GM19455 (cell line): ENCODE measurements around the gene GRK6.

Experiments
- ATAC-seq: cut with Tn5 transposase; IDR thresholded peaks from one replicate; pipeline ENCODE4 v1.9.1; 2021; ENCODE audit not compliant: unreplicated experiment

Gene GRK6

DNA sequence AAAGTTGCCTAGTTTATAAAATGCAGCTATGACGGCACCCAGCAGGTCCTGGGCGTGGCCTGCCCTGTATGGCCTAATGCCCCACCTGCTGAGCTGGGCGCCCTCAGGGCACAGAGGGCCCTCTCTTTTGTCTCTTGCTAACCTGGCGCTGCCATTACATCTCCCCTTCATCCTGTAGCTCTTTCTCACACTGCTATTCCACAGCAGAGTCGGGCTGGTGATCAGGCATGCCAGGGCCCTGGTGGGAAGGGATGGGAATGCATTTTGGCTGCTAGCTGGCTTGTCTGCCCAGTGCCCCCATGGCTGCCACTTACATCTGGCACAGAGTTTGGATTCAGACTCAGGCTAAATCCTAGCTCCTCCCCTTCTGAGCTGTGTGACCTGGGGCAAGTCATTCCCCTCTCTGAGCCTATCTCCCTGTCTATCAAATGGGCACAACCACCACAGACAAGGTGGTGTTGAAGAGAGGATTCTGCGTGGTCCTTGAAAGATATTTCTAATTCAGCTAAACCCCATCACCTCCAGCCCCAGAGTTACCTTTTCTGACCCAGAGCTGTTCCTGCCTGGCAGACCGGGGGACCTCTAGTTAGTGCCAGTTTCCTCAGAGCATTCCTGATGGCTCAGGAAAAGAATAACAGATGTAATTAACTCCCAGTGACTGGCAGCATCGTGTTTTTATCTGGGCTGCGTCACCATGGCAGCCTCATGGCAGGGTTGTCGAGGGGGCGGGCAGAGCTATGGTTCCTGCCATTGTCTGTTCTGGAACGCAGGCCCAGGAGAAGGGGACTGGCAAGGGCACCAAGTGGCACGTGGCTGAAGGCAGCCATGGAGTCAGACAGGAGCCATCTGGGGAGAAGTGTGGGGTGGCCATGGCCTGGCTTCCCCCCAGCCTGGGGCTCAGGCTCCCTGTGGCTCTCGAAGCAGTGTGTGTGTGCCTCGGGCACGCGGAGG is 26.5 kb downstream of the GRK6 start:
- ATAC-seq: no peak

DNA sequence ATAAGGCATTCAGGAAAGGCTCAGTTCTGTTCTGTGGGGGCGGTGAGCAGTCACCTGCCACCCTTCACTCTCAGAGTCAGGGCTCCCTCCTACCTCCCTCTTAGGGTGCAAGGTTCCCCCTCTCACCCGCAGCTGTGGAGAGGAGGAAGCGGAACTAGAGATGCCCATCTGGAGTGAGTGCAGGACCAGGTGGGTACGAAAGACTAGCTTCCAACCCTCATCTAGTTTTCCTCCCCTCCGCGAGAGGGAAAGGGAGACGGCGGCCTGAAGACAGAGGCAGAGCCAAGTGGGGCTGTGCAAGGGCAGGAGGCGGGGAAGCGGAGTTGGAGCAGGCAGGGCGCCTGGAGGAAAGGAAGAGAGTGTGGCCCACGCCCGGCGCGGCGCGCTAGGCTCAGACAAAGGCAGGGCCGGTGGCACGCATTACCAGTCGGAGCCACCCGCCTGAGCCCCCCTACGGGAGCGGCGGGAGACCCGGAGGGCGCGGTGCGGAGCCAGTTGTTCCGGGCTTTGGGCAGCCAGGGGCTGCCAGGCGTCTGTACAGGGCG is 27.4 kb downstream of the GRK6 start:
- ATAC-seq: no peak

- ATAC-seq: peak; percentile 42
Observed at GRCh38 chr5:177454397-177455035, 28.0 kb downstream of the GRK6 start.

DNA sequence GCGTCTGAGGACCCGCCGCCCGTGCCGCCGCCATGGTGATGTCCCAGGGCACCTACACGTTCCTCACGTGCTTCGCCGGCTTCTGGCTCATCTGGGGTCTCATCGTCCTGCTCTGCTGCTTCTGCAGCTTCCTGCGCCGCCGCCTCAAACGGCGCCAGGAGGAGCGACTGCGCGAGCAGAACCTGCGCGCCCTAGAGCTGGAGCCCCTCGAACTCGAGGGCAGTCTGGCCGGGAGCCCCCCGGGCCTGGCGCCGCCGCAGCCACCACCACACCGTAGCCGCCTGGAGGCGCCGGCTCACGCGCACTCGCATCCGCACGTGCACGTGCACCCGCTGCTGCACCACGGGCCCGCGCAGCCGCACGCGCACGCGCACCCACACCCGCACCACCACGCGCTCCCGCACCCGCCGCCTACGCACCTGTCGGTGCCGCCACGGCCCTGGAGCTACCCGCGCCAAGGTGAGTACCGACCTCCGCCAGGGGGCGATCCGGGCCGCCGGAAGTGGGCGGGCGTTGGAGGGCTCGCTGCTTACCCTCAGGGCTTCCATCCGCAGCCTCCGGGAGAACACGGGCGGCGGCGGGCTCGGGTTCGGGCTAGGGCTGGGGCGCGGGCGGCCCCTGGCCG is 28.7 kb downstream of the GRK6 start:
- ATAC-seq: peak; percentile 58

DNA sequence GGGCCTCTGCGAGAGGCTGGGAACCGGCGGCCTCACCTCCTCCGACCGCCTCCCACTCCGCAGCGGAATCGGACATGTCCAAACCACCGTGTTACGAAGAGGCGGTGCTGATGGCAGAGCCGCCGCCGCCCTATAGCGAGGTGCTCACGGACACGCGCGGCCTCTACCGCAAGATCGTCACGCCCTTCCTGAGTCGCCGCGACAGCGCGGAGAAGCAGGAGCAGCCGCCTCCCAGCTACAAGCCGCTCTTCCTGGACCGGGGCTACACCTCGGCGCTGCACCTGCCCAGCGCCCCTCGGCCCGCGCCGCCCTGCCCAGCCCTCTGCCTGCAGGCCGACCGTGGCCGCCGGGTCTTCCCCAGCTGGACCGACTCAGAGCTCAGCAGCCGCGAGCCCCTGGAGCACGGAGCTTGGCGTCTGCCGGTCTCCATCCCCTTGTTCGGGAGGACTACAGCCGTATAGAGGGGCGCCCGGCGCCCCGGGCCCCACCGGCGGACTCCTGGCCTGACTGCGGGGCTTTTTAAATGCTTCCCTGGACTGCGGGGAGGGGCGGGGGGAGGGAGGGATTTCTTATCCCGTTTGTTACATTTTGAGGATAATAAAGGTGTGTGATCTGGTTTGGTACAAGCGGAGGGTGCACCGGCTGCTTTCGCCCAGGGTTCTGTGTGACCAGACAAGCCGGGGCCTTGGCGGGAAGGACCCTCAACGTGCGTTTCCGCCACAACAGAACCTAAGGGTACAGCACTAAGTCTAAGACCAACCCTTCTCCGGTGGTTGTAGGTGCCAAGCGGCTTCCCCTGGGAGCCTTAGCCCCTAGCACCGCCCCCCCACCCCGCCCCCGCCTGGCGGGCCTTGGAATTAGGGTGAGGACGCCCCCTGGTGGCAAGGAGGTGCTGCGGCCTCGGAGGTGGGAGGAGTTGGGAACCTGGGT is 29.4 kb downstream of the GRK6 start:
- peak; percentile 28 for ATAC-seq

DNA sequence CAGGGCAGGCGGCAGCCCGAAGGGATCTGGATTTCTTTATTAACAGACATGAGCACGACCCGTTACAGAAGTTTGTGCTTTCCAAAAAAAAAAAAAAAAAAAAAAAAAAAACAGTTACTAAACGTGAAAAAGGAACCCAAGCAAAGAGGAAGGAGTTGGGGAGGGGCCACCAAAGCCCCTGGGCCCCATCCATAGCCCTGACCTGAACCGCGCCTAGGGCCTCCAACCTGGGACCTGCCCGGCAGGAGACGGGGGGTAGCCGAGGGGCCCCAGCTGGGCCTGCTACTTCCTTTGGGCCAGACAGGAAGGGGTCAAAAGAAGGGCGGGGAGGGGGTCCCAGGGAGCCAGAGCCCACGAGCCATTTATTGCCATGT is 30.1 kb downstream of the GRK6 start:
- ATAC-seq: no peak

- peak; percentile 51 for ATAC-seq
Observed at GRCh38 chr5:177456976-177457851, 30.7 kb downstream of the GRK6 start.

GRCh38 chr5:177457852-177458681 is 31.6 kb downstream of the GRK6 start:
- no peak for ATAC-seq

DNA sequence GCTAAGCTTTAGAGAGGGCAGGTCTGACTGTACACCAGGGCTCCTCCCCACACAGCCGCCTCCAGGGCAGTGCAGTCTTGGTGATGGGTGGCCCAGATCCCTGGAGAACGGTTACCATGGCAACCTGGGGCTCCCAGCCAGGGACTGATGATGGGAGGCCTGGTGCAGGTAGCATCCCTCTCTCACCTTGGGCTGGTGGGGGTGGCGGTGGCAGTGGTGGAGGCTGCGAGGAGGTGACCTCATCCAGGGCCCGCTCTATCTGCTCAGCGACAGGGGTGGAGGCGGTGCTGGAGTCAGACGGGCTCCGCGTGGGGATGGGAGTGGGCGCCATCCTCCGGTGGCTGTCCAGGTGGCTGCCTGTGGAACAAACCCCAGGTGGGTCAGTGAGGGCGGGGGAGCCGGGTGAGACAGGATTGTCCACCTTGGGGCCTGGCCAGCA is 32.5 kb downstream of the GRK6 start:
- no peak for ATAC-seq

DNA sequence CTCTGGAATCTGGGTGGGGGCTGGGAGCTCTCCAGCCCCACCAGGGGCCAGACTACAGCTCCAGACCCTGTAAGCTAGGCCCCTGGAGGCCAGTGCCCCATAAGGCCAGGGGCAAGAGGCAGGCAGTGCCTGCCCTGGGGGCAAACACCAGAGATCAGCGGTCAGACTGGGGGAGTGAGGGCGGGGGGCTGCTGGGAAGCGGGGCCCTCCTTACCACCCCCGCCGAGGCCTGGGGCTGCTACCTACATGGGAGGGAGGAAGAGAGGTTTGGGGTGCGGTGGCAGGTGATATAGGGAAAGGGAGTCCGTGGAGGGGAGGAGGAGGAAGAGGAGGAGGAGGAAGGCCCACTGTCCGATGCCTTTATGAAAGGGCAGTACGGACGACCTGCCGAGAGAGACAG is 32.9 kb downstream of the GRK6 start:
- ATAC-seq: no peak

DNA sequence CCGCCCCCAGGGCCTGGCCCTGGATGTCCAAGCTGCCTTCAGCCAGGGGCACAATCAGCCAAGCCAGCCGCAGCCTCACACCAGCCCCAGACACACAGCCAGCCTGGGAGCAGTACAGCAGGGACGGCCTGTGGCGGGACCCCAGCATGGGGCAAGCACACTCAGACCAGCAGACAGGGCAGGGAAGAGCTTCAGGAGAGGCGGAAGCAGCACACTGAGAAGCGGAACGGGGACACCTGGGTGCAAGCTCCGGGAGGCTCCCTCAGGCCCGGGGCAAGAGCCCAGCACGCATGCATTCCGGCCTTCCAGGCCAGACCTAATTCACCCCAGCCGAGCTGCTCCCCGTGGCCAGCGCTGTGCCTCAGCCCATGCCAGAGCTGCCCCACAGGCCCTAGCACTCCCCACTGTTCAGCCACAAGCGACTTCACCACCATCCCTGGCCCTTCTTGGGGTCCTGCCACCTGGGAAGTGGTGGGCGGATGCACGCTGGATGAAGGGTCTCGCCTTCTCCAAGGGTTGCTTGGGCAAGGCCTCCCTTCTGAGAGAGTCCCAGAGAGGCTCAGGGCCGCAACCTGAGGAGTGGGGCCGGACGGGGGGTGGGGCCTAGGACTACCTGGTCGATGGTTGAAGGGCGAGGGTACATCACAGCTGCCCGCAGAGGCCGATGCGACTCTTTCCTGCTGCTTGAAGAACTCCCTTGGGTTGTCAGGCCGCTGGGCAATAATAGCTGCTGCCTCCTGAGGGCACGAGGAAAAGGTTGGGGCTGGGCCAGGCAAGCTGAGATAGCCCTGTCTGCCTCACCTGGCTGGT is 33.5 kb downstream of the GRK6 start:
- ATAC-seq: no peak

DNA sequence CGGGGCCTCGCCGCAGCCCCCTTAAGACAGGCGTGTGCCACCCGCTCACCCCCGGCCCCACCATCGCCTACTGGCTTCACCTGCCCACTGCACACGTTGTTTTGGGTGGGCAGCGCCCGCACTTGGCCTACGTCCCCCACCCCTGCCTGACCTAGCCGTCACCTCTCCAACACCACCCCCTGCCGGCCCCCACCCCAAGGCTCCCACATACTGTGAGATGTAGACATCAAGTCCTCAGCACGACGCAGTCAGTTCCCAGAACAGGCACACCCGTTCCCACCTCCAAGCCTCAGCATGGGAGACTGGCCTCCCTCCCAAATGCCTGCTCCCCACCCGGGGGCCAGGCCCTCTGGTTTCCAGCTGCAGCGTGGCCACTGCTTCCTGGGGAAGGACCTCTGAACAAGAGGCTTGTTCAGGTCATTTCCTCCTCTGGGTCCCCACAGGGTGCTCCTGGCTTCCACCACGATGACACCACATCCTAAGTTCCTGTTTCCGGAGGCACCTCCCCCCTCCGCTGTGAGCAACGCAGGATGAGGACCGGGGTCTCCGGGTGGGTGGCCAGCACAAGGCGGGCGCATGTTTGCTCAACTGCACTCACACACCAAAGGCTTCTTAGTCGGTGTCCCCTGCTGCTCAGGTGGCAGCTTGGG is 35.7 kb downstream of the GRK6 start:
- no peak for ATAC-seq

DNA sequence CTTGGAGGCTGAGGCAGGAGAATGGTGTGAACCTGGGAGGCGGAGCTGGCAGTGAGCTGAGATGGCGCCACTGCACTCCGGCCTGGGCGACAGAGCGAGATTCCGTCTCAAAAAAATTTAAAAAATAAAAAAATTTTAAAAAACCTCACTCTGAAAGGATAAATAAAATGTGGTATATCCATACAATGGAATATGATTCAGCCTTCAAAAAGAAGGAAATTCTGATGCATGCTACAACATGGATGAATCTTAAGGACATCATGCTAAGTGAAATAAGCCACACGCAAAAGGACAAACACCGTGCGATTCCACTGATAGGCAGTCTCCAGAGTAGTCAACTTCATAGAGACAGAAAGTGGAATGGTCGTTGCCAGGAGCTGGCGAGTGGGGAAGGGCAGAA is 38.6 kb downstream of the GRK6 start:
- ATAC-seq: no peak

GRCh38 chr5:177466861-177467260 is 40.4 kb downstream of the GRK6 start:
- no peak for ATAC-seq

- no peak for ATAC-seq
Observed at GRCh38 chr5:177467436-177467835, 41.0 kb downstream of the GRK6 start.

- no peak for ATAC-seq
Observed at GRCh38 chr5:177468329-177468684, 41.8 kb downstream of the GRK6 start.
